K562 (cell line): ENCODE data around the gene NFKBIA. TPM values are rescaled to one million over a fixed set of nuclear protein-coding genes. Genes with fewer than 3 reads are reported as not detected.
A peak's percentile ranks its signal among the peaks of the same experiment; 100 is the strongest.

Source experiments
- BRD9 ChIP-seq: fragments of 450-650 bp; IDR thresholded peaks from 2 replicates; pipeline ENCODE4 v1.6.1; 2018; ENCODE audit warnings: low read depth; ENCODE audit not compliant: partially characterized antibody
- DPF2 ChIP-seq: fragments of 450-650 bp; IDR thresholded peaks from 2 replicates; pipeline ENCODE4 v1.6.1; 2016
- HNRNPLL ChIP-seq: fragments of 200-400 bp; formaldehyde crosslinking; IDR thresholded peaks from 2 replicates; pipeline ENCODE4 v1.6.1; 2017; ENCODE audit warnings: low read length, low read depth, mild to moderate bottlenecking; ENCODE audit not compliant: poor library complexity, severe bottlenecking
- IRF9 ChIP-seq: fragments of 450-650 bp; IDR thresholded peaks from 2 replicates; pipeline ENCODE4 v1.6.1; 2016; ENCODE audit warnings: missing biosample characterization, missing genetic modification characterization
- LEF1 ChIP-seq: fragments of 450-650 bp; IDR thresholded peaks from 2 replicates; pipeline ENCODE4 v1.6.1; 2016; ENCODE audit warnings: mild to moderate bottlenecking
- NBN ChIP-seq: fragments of 450-650 bp; IDR thresholded peaks from 2 replicates; pipeline ENCODE4 v1.6.1; 2016; ENCODE audit warnings: low read depth, mild to moderate bottlenecking
- SMARCA4 ChIP-seq: fragments of 450-650 bp; IDR thresholded peaks from 2 replicates; pipeline ENCODE4 v1.6.1; 2016
- STAG1 ChIP-seq: sonication (generic); formaldehyde crosslinking; IDR thresholded peaks from 2 replicates; pipeline ENCODE4 v1.5.0; 2020; ENCODE audit warnings: missing genetic modification reagents, borderline replicate concordance
- ZNF830 ChIP-seq: fragments of 250-450 bp; sonication (Bioruptor Pico); IDR thresholded peaks from 2 replicates; pipeline ENCODE4 v1.5.0; 2021; ENCODE audit warnings: mild to moderate bottlenecking
- polyA plus RNA-seq, 8 experiments: library from polyadenylated mRNA; depleted of rRNA in 4 of 8; stranded (reverse) in 5 of 8; unstranded in 3 of 8; fragments of >200 nt; fragmentation: Nextera tagmentation in 2 of 8; fragmentation: Illumina TruSeq in 1 of 8; extraction: Ambion mirVana in 2 of 8; extraction: Trizol in 1 of 8; gene quantifications; 2 replicates each; pipeline versions ENCODE4 v1.2.1 to v1.2.3, GENCODE V29; 2011 to 2014; ENCODE audit warnings: inconsistent platforms in 1 of 8, missing spikeins in 1 of 8
- total RNA-seq, 7 experiments: library from RNA; depleted of rRNA in 6 of 7; stranded (reverse); fragments of >200 nt in 6 of 7; fragmentation: Illumina TruSeq in 2 of 7; extraction: Trizol in 2 of 7; gene quantifications; 2 replicates each; pipeline versions ENCODE4 v1.2.1 to v1.2.3, GENCODE V29; 2011 to 2021; ENCODE audit warnings: low replicate concordance in 1 of 7
- TF ChIP-seq, protein P1 (sequence below): fragments of 450-650 bp; IDR thresholded peaks from 2 replicates; pipeline ENCODE4 v1.6.1; 2018; ENCODE audit not compliant: partially characterized antibody
- TF ChIP-seq, protein P2 (sequence below), 2 experiments: fragments of 450-650 bp in 1 of 2; sonication (generic) in 1 of 2; formaldehyde crosslinking in 1 of 2; IDR thresholded peaks; 2 replicates each; pipeline versions ENCODE4 v1.7.1 to v1.9.0; 2016 to 2022; ENCODE audit warnings: inconsistent platforms in 1 of 2, mild to moderate bottlenecking in 1 of 2, missing genetic modification reagents in 1 of 2

Gene NFKBIA
- total and polyA plus RNA-seq, 9 of the 15 experiments (the other 6 are each of a cell fraction or from before 2014, with no cell fraction given): 6.9 to 31.8 (median 18.2) TPM

GRCh38 chr14:35403603-35404448 is 723 bp downstream of the NFKBIA start (continued):
- TF ChIP-seq, protein P1, sequence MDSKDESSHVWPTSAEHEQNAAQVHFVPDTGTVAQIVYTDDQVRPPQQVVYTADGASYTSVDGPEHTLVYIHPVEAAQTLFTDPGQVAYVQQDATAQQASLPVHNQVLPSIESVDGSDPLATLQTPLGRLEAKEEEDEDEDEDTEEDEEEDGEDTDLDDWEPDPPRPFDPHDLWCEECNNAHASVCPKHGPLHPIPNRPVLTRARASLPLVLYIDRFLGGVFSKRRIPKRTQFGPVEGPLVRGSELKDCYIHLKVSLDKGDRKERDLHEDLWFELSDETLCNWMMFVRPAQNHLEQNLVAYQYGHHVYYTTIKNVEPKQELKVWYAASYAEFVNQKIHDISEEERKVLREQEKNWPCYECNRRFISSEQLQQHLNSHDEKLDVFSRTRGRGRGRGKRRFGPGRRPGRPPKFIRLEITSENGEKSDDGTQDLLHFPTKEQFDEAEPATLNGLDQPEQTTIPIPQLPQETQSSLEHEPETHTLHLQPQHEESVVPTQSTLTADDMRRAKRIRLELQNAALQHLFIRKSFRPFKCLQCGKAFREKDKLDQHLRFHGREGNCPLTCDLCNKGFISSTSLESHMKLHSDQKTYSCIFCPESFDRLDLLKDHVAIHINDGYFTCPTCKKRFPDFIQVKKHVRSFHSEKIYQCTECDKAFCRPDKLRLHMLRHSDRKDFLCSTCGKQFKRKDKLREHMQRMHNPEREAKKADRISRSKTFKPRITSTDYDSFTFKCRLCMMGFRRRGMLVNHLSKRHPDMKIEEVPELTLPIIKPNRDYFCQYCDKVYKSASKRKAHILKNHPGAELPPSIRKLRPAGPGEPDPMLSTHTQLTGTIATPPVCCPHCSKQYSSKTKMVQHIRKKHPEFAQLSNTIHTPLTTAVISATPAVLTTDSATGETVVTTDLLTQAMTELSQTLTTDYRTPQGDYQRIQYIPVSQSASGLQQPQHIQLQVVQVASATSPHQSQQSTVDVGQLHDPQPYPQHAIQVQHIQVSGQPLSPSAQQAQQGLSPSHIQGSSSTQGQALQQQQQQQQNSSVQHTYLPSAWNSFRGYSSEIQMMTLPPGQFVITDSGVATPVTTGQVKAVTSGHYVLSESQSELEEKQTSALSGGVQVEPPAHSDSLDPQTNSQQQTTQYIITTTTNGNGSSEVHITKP: no peak
- TF ChIP-seq IRF9 (tag) (peak; percentile 74; the same call in 1 of the 2 replicates), ZNF830 (CRISPR knock-in tag) (no peak), SMARCA4 (0 out of 2 replicates have a peak, but pooled peaks have one; percentile 33), NBN (peak; percentile 55; the same call in 1 of the 2 replicates), LEF1 (peak; percentile 60; the same call in 1 of the 2 replicates), STAG1 (CRISPR knock-in tag) (no peak), HNRNPLL (no peak), BRD9 (peak; percentile 59), DPF2 (peak; percentile 74)
- TF ChIP-seq, protein P2, sequence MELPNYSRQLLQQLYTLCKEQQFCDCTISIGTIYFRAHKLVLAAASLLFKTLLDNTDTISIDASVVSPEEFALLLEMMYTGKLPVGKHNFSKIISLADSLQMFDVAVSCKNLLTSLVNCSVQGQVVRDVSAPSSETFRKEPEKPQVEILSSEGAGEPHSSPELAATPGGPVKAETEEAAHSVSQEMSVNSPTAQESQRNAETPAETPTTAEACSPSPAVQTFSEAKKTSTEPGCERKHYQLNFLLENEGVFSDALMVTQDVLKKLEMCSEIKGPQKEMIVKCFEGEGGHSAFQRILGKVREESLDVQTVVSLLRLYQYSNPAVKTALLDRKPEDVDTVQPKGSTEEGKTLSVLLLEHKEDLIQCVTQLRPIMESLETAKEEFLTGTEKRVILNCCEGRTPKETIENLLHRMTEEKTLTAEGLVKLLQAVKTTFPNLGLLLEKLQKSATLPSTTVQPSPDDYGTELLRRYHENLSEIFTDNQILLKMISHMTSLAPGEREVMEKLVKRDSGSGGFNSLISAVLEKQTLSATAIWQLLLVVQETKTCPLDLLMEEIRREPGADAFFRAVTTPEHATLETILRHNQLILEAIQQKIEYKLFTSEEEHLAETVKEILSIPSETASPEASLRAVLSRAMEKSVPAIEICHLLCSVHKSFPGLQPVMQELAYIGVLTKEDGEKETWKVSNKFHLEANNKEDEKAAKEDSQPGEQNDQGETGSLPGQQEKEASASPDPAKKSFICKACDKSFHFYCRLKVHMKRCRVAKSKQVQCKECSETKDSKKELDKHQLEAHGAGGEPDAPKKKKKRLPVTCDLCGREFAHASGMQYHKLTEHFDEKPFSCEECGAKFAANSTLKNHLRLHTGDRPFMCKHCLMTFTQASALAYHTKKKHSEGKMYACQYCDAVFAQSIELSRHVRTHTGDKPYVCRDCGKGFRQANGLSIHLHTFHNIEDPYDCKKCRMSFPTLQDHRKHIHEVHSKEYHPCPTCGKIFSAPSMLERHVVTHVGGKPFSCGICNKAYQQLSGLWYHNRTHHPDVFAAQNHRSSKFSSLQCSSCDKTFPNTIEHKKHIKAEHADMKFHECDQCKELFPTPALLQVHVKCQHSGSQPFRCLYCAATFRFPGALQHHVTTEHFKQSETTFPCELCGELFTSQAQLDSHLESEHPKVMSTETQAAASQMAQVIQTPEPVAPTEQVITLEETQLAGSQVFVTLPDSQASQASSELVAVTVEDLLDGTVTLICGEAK (IDR thresholded peaks at IDR 0.05): peak; percentile 45; the same call in 1 of the 2 replicates
- TF ChIP-seq, protein P2 (CRISPR knock-in tag; IDR thresholded peaks at IDR 0.05): no peak
